ENCODE measurements around the gene RTBDN.

Gene RTBDN

GRCh38 chr19:12789904-12790619, 44.3 kb downstream of the RTBDN start:
- TF ChIP-seq CTCF (IDR thresholded peaks at IDR 0.05; ENCODE audit: insufficient read depth, low read depth, low read length, missing control alignments): no peak
- H3K4me3 ChIP-seq (ENCODE audit: low read length): peak overlapping the region; percentile 92
- DNase-seq (ENCODE audit: low read depth): peak; percentile 98

GRCh38 chr19:12789098-12789903, 45.1 kb downstream of the RTBDN start:
- TF ChIP-seq CTCF (IDR thresholded peaks at IDR 0.05; ENCODE audit: insufficient read depth, low read depth, low read length, missing control alignments): no peak
- peak; percentile 64 for DNase-seq (ENCODE audit: low read depth)
- H3K4me3 ChIP-seq (ENCODE audit: low read length): peak overlapping the region; percentile 27

GRCh38 chr19:12788682-12789097, 45.7 kb downstream of the RTBDN start:
- DNase-seq (ENCODE audit: low read depth): peak; percentile 67
- peak overlapping the region; percentile 27 for H3K4me3 ChIP-seq (ENCODE audit: low read length)
- TF ChIP-seq CTCF (IDR thresholded peaks at IDR 0.05; ENCODE audit: insufficient read depth, low read depth, low read length, missing control alignments): no peak

- H3K4me3 ChIP-seq (ENCODE audit: low read length): no peak overlapping the region
- TF ChIP-seq CTCF (IDR thresholded peaks at IDR 0.05; ENCODE audit: insufficient read depth, low read depth, low read length, missing control alignments): no peak
- DNase-seq (ENCODE audit: low read depth): no peak
Observed at GRCh38 chr19:12788042-12788681, 46.2 kb downstream of the RTBDN start.

- TF ChIP-seq CTCF (IDR thresholded peaks at IDR 0.05; ENCODE audit: insufficient read depth, low read depth, low read length, missing control alignments): no peak
- no peak overlapping the region for H3K4me3 ChIP-seq (ENCODE audit: low read length)
- no peak for DNase-seq (ENCODE audit: low read depth)
Observed at GRCh38 chr19:12787458-12787857, 46.9 kb downstream of the RTBDN start.

GRCh38 chr19:12786952-12787351, 47.4 kb downstream of the RTBDN start:
- no peak for DNase-seq (ENCODE audit: low read depth)
- TF ChIP-seq CTCF (IDR thresholded peaks at IDR 0.05; ENCODE audit: insufficient read depth, low read depth, low read length, missing control alignments): no peak
- H3K4me3 ChIP-seq (ENCODE audit: low read length): no peak overlapping the region
